Heart left ventricle (tissue), 13 donors: ENCODE measurements around the gene PREP.

Experiments used
- POLR2A ChIP-seq, 2 donors: fragments of 450-650 bp; IDR thresholded peaks; one replicate each; pipeline ENCODE4 v1.6.1; 2017; ENCODE audit warnings: antibody characterized with exemption in 2 of 2, mild to moderate bottlenecking in 2 of 2, moderate library complexity in 2 of 2
- TF ChIP-seq, protein P1 (sequence below), 12 donors: fragments of 200-600 bp; sonication (generic) in 4 of 12; IDR thresholded peaks; one replicate each; pipeline versions ENCODE4 v1.5.0 to v1.8.0; 2018 to 2022; ENCODE audit warnings: antibody characterized with exemption in 12 of 12, mild to moderate bottlenecking in 5 of 12
- donor health status: ischemic (EF 13 %, LVEDD 7.1; RV severe dilation, severe dysfunction).
- donor health status: DM: no; HTN: yes; CAD: no.
- donor health status: DM: no; HTN: no; CAD: no.
- donor health status: ischemic (EF 25% LVEDD 6.9; RV normal size, moderate dysfunction).
- donor health status: ischemic (EF 25% LVEDD 5.7; RV mildly dilated, moderate dysfunction).
- donor health status: ischemic (EF 35%, LVEDD 5.7; RV mildly dilated, moderate dysfunction).
- donor health status: nonischemic (EF 11% LVEDD 7.7; RV severe dilation, severe dysfunction).
- donor health status: DM: yes; HTN: yes; CAD: no.
- donor health status: PGD.
- donor health status: ischemic (EF 29% LVEDD 5.4; RV normal size, mild dysfunction).
- donor health status: nonischemic (EF 23%, LVEDD 6.1; RV moderate dilation, normal function).

DNA sequence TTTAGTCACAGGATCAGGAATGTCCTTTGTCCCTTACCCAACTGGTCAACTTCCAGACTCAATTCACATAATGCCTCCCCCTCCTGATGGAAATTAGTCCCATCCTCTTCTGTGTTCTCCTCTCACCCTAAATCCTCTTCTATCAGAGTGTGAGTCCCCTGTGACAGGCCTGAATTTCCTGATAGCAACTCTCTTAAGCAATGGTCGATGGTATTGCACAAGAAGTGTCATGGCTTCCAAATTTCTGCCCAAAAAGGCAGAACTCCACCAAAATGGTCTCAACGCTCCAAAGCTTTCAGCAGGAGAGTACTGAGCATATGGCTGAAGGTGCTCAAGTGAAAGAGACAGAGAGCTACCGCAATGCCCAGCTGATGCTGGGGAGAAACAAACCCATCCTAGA is 2.4 kb downstream of the PREP start:
- TF ChIP-seq, protein P1, sequence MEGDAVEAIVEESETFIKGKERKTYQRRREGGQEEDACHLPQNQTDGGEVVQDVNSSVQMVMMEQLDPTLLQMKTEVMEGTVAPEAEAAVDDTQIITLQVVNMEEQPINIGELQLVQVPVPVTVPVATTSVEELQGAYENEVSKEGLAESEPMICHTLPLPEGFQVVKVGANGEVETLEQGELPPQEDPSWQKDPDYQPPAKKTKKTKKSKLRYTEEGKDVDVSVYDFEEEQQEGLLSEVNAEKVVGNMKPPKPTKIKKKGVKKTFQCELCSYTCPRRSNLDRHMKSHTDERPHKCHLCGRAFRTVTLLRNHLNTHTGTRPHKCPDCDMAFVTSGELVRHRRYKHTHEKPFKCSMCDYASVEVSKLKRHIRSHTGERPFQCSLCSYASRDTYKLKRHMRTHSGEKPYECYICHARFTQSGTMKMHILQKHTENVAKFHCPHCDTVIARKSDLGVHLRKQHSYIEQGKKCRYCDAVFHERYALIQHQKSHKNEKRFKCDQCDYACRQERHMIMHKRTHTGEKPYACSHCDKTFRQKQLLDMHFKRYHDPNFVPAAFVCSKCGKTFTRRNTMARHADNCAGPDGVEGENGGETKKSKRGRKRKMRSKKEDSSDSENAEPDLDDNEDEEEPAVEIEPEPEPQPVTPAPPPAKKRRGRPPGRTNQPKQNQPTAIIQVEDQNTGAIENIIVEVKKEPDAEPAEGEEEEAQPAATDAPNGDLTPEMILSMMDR (IDR thresholded peaks at IDR 0.05), result no peak
- no peak for TF ChIP-seq POLR2A (IDR thresholded peaks at IDR 0.05)
